ENCODE results near the gene ATF7IP2.
"Not testable (repeated sequence)": the region's sequence is repeated elsewhere in the genome, so short reads cannot be mapped to it uniquely, and the experiment has no call there.

DNA sequence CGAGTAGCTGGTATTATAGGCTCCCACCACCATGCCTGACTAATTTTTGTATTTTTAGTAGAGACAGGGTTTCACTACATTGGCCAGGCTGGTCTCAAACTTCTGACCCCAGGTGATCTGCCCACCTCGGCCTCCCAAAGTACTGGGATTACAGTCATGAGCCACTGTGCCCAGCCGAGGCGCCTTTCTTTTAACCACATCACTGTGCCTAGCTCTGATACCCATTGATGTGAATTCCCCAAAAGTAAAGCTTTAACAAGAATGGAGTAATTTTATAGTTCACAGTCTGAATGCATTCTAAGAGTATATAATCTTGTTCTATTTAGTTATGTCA, 23.0 kb upstream of the ATF7IP2 start:
- TF ChIP-seq FOXK2 (IDR thresholded peaks at IDR 0.05); POLR2A (IDR thresholded peaks at IDR 0.05; ENCODE audit: low read depth, low read length); EGR1 (IDR thresholded peaks at IDR 0.05; ENCODE audit: borderline replicate concordance in 1 of 2, low read depth in 2 of 2, low read length in 2 of 2); ZNF622 (IDR thresholded peaks at IDR 0.05); TCF3 (IDR thresholded peaks at IDR 0.05; ENCODE audit: borderline replicate concordance, insufficient read depth, low read depth, low read length); POLR2AphosphoS5 (IDR thresholded peaks at IDR 0.05; ENCODE audit: low read length); TAF1 (IDR thresholded peaks at IDR 0.05; ENCODE audit: borderline replicate concordance, low read depth, low read length); MXI1 (IDR thresholded peaks at IDR 0.05; ENCODE audit: low read depth, low read length); ESRRA (IDR thresholded peaks at IDR 0.05; ENCODE audit: low read length): not testable (repeated sequence)
- TF ChIP-seq, protein P1, sequence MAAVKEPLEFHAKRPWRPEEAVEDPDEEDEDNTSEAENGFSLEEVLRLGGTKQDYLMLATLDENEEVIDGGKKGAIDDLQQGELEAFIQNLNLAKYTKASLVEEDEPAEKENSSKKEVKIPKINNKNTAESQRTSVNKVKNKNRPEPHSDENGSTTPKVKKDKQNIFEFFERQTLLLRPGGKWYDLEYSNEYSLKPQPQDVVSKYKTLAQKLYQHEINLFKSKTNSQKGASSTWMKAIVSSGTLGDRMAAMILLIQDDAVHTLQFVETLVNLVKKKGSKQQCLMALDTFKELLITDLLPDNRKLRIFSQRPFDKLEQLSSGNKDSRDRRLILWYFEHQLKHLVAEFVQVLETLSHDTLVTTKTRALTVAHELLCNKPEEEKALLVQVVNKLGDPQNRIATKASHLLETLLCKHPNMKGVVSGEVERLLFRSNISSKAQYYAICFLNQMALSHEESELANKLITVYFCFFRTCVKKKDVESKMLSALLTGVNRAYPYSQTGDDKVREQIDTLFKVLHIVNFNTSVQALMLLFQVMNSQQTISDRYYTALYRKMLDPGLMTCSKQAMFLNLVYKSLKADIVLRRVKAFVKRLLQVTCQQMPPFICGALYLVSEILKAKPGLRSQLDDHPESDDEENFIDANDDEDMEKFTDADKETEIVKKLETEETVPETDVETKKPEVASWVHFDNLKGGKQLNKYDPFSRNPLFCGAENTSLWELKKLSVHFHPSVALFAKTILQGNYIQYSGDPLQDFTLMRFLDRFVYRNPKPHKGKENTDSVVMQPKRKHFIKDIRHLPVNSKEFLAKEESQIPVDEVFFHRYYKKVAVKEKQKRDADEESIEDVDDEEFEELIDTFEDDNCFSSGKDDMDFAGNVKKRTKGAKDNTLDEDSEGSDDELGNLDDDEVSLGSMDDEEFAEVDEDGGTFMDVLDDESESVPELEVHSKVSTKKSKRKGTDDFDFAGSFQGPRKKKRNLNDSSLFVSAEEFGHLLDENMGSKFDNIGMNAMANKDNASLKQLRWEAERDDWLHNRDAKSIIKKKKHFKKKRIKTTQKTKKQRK (IDR thresholded peaks at IDR 0.05; ENCODE audit: low read depth, low read length), result not testable (repeated sequence)
- TF ChIP-seq, protein P2, sequence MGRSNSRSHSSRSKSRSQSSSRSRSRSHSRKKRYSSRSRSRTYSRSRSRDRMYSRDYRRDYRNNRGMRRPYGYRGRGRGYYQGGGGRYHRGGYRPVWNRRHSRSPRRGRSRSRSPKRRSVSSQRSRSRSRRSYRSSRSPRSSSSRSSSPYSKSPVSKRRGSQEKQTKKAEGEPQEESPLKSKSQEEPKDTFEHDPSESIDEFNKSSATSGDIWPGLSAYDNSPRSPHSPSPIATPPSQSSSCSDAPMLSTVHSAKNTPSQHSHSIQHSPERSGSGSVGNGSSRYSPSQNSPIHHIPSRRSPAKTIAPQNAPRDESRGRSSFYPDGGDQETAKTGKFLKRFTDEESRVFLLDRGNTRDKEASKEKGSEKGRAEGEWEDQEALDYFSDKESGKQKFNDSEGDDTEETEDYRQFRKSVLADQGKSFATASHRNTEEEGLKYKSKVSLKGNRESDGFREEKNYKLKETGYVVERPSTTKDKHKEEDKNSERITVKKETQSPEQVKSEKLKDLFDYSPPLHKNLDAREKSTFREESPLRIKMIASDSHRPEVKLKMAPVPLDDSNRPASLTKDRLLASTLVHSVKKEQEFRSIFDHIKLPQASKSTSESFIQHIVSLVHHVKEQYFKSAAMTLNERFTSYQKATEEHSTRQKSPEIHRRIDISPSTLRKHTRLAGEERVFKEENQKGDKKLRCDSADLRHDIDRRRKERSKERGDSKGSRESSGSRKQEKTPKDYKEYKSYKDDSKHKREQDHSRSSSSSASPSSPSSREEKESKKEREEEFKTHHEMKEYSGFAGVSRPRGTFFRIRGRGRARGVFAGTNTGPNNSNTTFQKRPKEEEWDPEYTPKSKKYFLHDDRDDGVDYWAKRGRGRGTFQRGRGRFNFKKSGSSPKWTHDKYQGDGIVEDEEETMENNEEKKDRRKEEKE (IDR thresholded peaks at IDR 0.05), result not testable (repeated sequence)
- TF ChIP-seq, protein P3, sequence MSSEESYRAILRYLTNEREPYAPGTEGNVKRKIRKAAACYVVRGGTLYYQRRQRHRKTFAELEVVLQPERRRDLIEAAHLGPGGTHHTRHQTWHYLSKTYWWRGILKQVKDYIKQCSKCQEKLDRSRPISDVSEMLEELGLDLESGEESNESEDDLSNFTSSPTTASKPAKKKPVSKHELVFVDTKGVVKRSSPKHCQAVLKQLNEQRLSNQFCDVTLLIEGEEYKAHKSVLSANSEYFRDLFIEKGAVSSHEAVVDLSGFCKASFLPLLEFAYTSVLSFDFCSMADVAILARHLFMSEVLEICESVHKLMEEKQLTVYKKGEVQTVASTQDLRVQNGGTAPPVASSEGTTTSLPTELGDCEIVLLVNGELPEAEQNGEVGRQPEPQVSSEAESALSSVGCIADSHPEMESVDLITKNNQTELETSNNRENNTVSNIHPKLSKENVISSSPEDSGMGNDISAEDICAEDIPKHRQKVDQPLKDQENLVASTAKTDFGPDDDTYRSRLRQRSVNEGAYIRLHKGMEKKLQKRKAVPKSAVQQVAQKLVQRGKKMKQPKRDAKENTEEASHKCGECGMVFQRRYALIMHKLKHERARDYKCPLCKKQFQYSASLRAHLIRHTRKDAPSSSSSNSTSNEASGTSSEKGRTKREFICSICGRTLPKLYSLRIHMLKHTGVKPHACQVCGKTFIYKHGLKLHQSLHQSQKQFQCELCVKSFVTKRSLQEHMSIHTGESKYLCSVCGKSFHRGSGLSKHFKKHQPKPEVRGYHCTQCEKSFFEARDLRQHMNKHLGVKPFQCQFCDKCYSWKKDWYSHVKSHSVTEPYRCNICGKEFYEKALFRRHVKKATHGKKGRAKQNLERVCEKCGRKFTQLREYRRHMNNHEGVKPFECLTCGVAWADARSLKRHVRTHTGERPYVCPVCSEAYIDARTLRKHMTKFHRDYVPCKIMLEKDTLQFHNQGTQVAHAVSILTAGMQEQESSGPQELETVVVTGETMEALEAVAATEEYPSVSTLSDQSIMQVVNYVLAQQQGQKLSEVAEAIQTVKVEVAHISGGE (CRISPR knock-in tag; IDR thresholded peaks at IDR 0.05), result not testable (repeated sequence)
- TF ChIP-seq, protein P4, sequence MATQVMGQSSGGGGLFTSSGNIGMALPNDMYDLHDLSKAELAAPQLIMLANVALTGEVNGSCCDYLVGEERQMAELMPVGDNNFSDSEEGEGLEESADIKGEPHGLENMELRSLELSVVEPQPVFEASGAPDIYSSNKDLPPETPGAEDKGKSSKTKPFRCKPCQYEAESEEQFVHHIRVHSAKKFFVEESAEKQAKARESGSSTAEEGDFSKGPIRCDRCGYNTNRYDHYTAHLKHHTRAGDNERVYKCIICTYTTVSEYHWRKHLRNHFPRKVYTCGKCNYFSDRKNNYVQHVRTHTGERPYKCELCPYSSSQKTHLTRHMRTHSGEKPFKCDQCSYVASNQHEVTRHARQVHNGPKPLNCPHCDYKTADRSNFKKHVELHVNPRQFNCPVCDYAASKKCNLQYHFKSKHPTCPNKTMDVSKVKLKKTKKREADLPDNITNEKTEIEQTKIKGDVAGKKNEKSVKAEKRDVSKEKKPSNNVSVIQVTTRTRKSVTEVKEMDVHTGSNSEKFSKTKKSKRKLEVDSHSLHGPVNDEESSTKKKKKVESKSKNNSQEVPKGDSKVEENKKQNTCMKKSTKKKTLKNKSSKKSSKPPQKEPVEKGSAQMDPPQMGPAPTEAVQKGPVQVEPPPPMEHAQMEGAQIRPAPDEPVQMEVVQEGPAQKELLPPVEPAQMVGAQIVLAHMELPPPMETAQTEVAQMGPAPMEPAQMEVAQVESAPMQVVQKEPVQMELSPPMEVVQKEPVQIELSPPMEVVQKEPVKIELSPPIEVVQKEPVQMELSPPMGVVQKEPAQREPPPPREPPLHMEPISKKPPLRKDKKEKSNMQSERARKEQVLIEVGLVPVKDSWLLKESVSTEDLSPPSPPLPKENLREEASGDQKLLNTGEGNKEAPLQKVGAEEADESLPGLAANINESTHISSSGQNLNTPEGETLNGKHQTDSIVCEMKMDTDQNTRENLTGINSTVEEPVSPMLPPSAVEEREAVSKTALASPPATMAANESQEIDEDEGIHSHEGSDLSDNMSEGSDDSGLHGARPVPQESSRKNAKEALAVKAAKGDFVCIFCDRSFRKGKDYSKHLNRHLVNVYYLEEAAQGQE (IDR thresholded peaks at IDR 0.05; ENCODE audit: low read depth, low read length), result not testable (repeated sequence)
- TF ChIP-seq, protein P5, sequence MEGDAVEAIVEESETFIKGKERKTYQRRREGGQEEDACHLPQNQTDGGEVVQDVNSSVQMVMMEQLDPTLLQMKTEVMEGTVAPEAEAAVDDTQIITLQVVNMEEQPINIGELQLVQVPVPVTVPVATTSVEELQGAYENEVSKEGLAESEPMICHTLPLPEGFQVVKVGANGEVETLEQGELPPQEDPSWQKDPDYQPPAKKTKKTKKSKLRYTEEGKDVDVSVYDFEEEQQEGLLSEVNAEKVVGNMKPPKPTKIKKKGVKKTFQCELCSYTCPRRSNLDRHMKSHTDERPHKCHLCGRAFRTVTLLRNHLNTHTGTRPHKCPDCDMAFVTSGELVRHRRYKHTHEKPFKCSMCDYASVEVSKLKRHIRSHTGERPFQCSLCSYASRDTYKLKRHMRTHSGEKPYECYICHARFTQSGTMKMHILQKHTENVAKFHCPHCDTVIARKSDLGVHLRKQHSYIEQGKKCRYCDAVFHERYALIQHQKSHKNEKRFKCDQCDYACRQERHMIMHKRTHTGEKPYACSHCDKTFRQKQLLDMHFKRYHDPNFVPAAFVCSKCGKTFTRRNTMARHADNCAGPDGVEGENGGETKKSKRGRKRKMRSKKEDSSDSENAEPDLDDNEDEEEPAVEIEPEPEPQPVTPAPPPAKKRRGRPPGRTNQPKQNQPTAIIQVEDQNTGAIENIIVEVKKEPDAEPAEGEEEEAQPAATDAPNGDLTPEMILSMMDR (IDR thresholded peaks at IDR 0.05 in 2 of 3, conservative IDR thresholded peaks at IDR 0.05 in 1 of 3; ENCODE audit: control insufficient read depth in 2 of 3, extremely low read depth in 1 of 3, insufficient read depth in 1 of 3, low read depth in 3 of 3, low read length in 3 of 3), result not testable (repeated sequence)

All from GM12878 (cell line).